Measurements from ENCODE around the gene GIPC3.
"Not testable (repeated sequence)": the region's sequence is repeated elsewhere in the genome, so short reads cannot be mapped to it uniquely, and the experiment has no call there.

The GIPC3 gene

DNA sequence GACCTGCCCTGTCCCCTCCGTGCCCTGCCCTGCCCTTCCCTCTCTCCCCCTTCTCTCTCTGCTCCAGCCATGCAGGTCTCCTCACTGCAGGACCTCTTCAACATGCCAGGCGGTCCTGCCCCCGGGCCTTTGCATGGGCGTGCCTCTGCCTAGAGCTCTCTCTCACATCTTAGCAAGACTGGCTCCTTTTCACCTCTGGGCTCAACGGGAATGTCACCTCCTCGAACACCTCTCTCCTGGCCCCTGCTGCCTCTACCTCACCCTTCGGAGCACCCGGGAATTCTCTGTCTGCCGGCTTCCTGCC is 33.5 kb upstream of the GIPC3 start:
- H3K27ac ChIP-seq (ENCODE audit: low read depth, low read length, severe bottlenecking): no peak overlapping the region
- WGBS, 2 experiments (ENCODE audit: insufficient coverage in 2 of 2): 93 to 94% methylated on average over 8 to 9 of the region's 9 CpGs
- H3K9me3 ChIP-seq (ENCODE audit: control insufficient read depth, low read length): no peaks in the 10 kb centered on the region

DNA sequence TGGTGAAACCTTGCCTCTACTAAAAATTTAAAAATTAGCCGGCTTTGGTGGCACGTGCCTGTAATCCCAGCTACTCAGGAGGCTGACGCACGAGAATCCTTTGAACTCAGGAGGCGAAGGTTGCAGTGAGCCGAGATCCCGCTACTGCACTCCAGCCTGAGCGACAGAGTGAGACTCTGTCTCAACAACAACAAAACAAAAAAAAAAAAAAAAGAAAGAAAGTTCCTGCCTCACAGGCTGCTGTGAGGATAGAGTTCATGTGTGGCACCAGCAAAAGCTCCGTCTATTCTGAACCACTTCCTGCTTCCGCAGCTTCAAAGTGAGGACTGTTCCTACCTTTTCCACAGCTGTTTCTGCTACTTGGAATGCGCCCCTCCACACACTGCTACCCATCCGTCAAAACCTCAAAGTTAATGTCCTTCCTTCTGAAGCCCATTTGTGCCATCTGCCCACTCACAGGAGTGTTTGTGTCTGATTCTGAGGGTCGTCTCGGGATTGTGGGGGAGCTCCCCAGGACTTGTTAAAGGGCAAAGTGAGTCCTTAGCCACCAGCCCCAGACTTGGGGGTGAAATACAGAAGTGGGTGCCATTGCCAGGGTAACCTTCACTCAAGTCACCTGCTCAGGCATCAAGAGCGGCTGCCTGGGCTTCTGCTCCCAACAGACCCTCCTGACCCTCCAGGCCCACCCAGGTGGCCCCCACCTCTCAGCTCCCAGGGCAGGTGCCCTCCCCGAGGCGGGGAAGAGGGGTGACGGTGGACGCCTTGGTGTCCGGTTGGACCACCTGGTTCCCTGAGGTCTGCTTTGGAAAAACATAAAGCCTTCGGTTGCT is 30.8 kb upstream of the GIPC3 start:
- H3K27ac ChIP-seq (ENCODE audit: low read depth, low read length, severe bottlenecking): no peak overlapping the region
- WGBS, 2 experiments (ENCODE audit: insufficient coverage in 2 of 2): 89 to 94% methylated on average over 12 to 15 of the region's 21 CpGs
- H3K9me3 ChIP-seq (ENCODE audit: control insufficient read depth, low read length): no peaks in the 10 kb centered on the region
- H3K4me3 ChIP-seq (ENCODE audit: extremely low read depth, insufficient read depth, low read length, poor library complexity, severe bottlenecking): no peak overlapping the region
- H3K4me1 ChIP-seq (ENCODE audit: control insufficient read depth, insufficient read depth, low read length, poor library complexity, severe bottlenecking): peaks cover 18% of the 10 kb centered on the region
- peaks cover 20% of the 10 kb centered on the region for H3K36me3 ChIP-seq (ENCODE audit: control insufficient read depth, insufficient read depth, low read length)

More for the DNA sequence above, 33.5 kb upstream of the GIPC3 start:
- Histone ChIP-seq H3K4me3 (ENCODE audit: extremely low read depth, insufficient read depth, low read length, poor library complexity, severe bottlenecking) (no peak overlapping the region), H3K36me3 (ENCODE audit: control insufficient read depth, insufficient read depth, low read length) (peaks cover 39% of the 10 kb centered on the region), H3K4me1 (ENCODE audit: control insufficient read depth, insufficient read depth, low read length, poor library complexity, severe bottlenecking) (peaks cover 18% of the 10 kb centered on the region)

DNA sequence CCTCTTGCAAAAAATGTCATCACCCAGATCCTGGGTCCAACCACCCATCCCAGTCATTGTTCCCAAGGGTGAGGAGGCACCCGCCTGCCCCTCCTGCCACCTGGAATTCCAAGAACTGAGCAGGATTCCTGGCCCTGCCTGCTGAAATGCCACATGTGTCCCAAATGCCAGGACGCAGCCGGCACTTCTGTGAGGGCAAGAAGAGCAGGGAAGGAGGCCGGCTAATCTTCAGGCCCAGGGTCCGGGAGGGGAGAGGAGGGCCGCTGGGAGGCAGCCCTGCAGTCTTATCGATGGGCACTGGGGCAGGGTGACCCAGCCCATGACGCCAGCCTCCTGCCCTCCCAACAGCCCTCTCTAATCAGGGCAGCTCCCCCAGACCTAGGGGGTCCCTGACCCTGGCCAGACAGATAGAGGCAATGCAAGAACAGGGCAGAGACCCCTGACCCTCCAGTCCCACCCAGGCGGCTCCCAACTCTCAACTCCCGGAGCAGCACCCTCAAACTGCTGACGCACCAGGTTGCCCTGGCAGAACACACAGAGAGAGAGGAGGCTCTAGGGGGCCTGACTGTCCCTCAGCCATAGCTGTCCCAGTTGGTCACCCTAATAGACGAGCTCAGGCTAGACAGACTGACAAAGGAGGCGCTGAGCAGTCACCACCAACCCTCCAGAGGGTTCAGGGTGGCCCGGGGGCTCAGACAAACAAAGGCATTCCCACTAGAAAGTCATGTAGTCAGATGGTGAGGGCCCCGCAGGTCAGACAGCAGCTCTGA is 29.4 kb upstream of the GIPC3 start:
- Histone ChIP-seq H3K36me3 (ENCODE audit: control insufficient read depth, insufficient read depth, low read length) (peaks cover 17% of the 10 kb centered on the region), H3K4me3 (ENCODE audit: extremely low read depth, insufficient read depth, low read length, poor library complexity, severe bottlenecking) (peak overlapping the region; percentile 76), H3K4me1 (ENCODE audit: control insufficient read depth, insufficient read depth, low read length, poor library complexity, severe bottlenecking) (peaks cover 20% of the 10 kb centered on the region), H3K27ac (ENCODE audit: low read depth, low read length, severe bottlenecking) (no peak overlapping the region), H3K9me3 (ENCODE audit: control insufficient read depth, low read length) (no peaks in the 10 kb centered on the region)
- WGBS, 2 experiments (ENCODE audit: insufficient coverage in 2 of 2): 86 to 88% methylated on average over 10 to 14 of the region's 15 CpGs

DNA sequence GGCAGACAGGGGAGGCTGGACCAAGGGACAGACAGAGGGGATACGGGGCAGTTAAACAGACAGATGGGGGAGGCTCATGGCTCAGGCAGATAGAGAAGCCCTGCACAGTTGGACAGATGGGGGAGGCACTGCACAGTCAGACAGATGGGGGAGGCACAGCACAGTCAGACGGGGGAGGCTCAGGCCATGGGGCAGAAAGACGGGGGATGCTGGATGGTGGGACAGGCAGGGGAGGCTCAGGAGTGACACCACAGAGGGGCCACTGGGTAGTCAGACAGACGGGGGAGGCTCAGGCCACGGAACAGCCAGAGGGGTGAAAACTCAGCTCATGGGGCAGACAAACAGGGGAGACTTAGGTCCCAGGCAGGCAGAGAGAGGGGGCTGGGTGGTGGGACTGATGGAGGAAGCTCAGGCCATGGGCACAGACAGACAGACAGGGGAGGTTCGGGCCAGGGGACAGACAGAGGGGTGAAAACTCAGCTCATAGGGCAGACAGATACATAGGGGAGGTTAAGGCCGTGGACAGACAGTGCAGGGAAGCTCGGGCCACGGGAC is 28.8 kb upstream of the GIPC3 start:
- WGBS, 2 experiments (ENCODE audit: insufficient coverage in 2 of 2): 50 to 59% methylated on average over 8 to 9 of the region's 9 CpGs

DNA sequence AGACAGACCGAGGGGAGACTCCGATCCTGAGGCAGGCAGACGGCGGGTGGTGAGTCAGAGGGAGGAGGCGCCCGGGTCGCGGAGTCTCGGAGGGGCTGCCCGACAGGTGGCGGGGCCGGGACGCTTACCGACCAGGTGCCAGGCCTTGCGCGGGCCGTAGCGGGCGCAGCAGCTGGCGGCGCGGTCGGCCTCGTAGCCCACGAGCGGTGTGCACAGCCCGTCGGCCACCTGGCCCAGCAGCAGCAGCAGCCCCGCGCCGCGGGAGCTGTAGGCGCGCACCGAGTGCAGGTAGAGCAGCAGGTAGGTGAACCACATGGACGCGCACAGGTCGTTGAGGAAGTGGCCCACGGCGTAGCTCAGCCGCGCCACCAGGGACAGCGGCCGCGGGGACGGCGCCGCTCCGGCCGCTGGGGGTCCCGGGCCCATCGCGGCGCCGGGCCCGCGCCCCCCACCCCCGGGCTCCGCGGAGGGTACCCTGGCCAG is 28.3 kb upstream of the GIPC3 start:
- Histone ChIP-seq H3K4me1 (ENCODE audit: control insufficient read depth, insufficient read depth, low read length, poor library complexity, severe bottlenecking) (peaks cover 20% of the 10 kb centered on the region), H3K36me3 (ENCODE audit: control insufficient read depth, insufficient read depth, low read length) (peaks cover 7% of the 10 kb centered on the region), H3K9me3 (ENCODE audit: control insufficient read depth, low read length) (no peaks in the 10 kb centered on the region), H3K27ac (ENCODE audit: low read depth, low read length, severe bottlenecking) (no peak overlapping the region), H3K4me3 (ENCODE audit: extremely low read depth, insufficient read depth, low read length, poor library complexity, severe bottlenecking) (peak overlapping the region; percentile 76)
- WGBS, 2 experiments (ENCODE audit: insufficient coverage in 2 of 2): 0% methylated on average over 39 to 60 of the region's 60 CpGs

More for the DNA sequence above, 28.8 kb upstream of the GIPC3 start:
- Histone ChIP-seq H3K4me1 (ENCODE audit: control insufficient read depth, insufficient read depth, low read length, poor library complexity, severe bottlenecking) (peaks cover 20% of the 10 kb centered on the region), H3K36me3 (ENCODE audit: control insufficient read depth, insufficient read depth, low read length) (peaks cover 10% of the 10 kb centered on the region), H3K4me3 (ENCODE audit: extremely low read depth, insufficient read depth, low read length, poor library complexity, severe bottlenecking) (peak overlapping the region; percentile 76), H3K27ac (ENCODE audit: low read depth, low read length, severe bottlenecking) (no peak overlapping the region), H3K9me3 (ENCODE audit: control insufficient read depth, low read length) (no peaks in the 10 kb centered on the region)

DNA sequence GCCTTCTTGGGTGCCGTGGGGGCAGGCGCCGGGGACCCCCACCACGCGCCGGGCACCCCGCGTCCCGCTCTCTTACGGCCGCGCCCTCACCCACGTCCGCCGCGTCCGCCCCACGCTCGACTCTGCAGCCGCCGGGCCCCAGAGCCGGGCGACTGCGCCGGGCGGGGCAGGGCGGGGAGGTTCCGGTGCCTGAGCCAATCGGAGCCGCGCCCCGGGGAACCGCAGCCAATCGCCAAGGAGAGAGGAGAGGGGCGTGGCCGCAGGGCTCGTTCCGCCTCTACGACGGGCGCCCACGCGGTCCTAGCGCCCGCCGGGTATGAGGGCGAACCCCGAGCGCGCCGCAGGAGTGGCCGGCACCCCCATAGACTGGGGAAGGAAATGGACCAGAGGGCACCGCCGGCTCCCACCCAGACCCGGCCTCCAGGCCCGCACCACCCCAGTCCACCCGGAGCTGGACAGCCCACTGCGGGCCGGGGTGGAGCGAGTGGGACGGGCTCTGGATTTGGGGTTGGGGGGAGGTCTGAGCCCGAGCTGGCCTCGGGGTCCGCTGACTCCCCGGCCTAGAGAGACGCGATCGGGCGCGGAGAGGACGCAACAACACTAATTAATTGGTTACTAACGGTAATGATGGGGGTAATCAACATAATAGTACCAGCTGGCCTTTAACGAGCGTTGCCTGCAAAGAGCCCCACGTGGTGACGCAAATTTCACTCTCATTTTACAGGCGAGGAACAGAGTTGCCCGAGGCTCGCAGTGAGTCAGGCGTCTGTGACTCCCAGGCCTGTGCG is 27.6 kb upstream of the GIPC3 start, which contains the start of gene MFSD12:
Gene MFSD12 (minus strand): TSS at position 126 of the 788 bp plus-strand sequence. CDS start 183 bp downstream, outside the sequence.
- Histone ChIP-seq H3K27ac (ENCODE audit: low read depth, low read length, severe bottlenecking) (peak within 1 kb of the TSS; percentile 67), H3K4me3 (ENCODE audit: extremely low read depth, insufficient read depth, low read length, poor library complexity, severe bottlenecking) (peak within 1 kb of the TSS; percentile 76), H3K4me1 (ENCODE audit: control insufficient read depth, insufficient read depth, low read length, poor library complexity, severe bottlenecking) (peaks cover 19% of the 10 kb centered on the region), H3K36me3 (ENCODE audit: control insufficient read depth, insufficient read depth, low read length) (peaks cover 7% of the 10 kb centered on the region), H3K9me3 (ENCODE audit: control insufficient read depth, low read length) (no peaks in the 10 kb centered on the region)
- WGBS, 2 experiments (ENCODE audit: insufficient coverage in 2 of 2): 1% methylated on average over 57 to 61 of the region's 81 CpGs

DNA sequence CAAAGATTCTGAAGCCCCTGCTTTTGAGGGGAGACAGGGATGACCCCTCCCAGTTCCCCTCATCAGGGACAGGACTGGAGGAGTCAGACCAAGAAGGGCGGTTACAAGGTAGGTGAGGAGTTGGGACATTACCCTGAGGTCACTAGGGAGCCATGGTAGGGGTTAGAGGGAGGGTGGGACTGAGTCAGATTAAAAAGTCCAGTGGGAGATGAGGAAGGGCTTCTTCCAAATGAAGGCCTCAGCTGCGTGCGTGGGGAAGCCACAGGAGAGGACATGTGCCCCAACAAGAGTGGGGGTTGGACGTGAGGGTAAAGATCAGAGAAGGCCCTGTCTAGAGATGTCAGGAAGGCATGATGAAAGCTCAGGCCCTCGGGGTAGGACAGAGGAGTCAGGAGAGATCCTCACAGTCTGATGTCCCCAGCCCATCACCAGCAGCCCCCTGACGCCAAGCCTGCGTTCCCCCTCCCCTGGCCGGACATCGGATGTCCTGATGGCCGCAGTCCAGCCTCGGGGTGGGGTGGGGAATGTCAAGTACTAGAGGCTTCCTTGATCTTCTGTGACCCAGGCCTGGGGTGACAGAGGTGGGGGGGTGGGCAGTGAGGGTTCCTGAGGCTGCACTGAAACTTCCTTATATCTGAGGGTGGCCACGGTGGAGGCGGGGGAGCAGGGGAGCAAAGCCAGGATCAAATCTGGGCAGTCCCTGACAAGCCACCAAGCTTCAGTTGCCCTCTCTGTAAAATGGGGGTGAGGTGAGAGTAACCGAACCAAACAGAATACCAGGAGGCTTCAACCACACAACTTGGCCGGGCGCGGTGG is 21.4 kb upstream of the GIPC3 start:
- Histone ChIP-seq H3K36me3 (ENCODE audit: control insufficient read depth, insufficient read depth, low read length) (no peaks in the 10 kb centered on the region), H3K9me3 (ENCODE audit: control insufficient read depth, low read length) (no peaks in the 10 kb centered on the region), H3K4me1 (ENCODE audit: control insufficient read depth, insufficient read depth, low read length, poor library complexity, severe bottlenecking) (peaks cover 6% of the 10 kb centered on the region), H3K27ac (ENCODE audit: low read depth, low read length, severe bottlenecking) (no peak overlapping the region), H3K4me3 (ENCODE audit: extremely low read depth, insufficient read depth, low read length, poor library complexity, severe bottlenecking) (no peak overlapping the region)
- 90 to 96% methylated on average over 10 to 12 of the region's 17 CpGs for WGBS, 2 experiments (ENCODE audit: insufficient coverage in 2 of 2)

DNA sequence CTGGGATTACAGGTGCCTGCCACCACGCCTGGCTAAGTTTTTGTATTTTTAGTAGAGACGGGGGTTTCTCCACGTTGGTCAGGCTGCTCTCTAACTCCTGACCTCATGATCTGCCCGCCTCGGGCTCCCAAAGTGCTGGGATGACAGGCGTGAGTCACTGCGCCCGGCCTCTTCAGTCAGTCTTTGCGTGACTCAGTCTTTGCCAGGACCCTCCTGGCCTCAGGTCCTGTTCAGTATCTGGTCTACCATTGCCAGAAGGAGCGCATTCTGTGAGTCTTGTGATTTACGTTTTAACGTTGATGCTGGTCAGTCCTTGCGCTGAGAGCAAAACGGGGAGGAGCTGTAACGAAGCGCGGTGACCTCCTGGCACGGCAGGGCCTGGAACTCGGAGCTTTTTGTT is 20.1 kb upstream of the GIPC3 start:
- H3K36me3 ChIP-seq (ENCODE audit: control insufficient read depth, insufficient read depth, low read length): no peaks in the 10 kb centered on the region
- H3K9me3 ChIP-seq (ENCODE audit: control insufficient read depth, low read length): no peaks in the 10 kb centered on the region
- WGBS, 2 experiments (ENCODE audit: insufficient coverage in 2 of 2): 80 to 84% methylated on average over 13 to 19 of the region's 19 CpGs
- peaks cover 6% of the 10 kb centered on the region for H3K4me1 ChIP-seq (ENCODE audit: control insufficient read depth, insufficient read depth, low read length, poor library complexity, severe bottlenecking)
- peak overlapping the region; percentile 57 for H3K27ac ChIP-seq (ENCODE audit: low read depth, low read length, severe bottlenecking)
- no peak overlapping the region for H3K4me3 ChIP-seq (ENCODE audit: extremely low read depth, insufficient read depth, low read length, poor library complexity, severe bottlenecking)

DNA sequence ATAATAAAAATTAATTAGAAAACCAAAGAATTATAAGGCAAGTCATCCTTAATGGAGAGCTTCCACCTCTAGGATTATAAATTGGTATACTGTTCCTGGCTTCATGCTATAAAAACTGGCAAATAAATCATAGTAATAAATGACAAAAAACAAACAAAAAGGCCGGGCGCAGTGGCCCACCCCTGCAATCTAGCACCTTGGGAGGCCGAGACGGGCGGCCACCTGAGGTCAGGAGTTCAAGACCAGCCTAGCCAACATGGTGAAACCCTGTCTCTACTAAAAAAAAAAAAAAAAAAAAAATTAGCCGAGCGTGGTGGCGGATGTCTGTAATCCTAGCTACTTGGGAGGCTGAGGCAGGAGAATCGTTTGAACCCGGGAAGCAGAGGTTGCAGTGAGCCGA is 15.2 kb upstream of the GIPC3 start:
- not testable (repeated sequence) for H3K9me3 ChIP-seq (ENCODE audit: control insufficient read depth, low read length); H3K4me3 ChIP-seq (ENCODE audit: extremely low read depth, insufficient read depth, low read length, poor library complexity, severe bottlenecking); H3K27ac ChIP-seq (ENCODE audit: low read depth, low read length, severe bottlenecking); H3K4me1 ChIP-seq (ENCODE audit: control insufficient read depth, insufficient read depth, low read length, poor library complexity, severe bottlenecking); H3K36me3 ChIP-seq (ENCODE audit: control insufficient read depth, insufficient read depth, low read length)
- WGBS, 2 experiments (ENCODE audit: insufficient coverage in 2 of 2): no CpG with 5 or more reads among the region's 11 CpGs

Data from mesodermal cell (in vitro differentiated cells).